ENCODE results near the gene GRK5. TPM values are rescaled to one million over a fixed set of nuclear protein-coding genes. Genes with fewer than 3 reads are reported as not detected.

The GRK5 gene
- total and polyA plus RNA-seq, 9 of the 15 experiments (the other 6 are each of a cell fraction or from before 2014, with no cell fraction given), result 0.46 to 0.83 (median 0.67) TPM; not detected in 2

DNA sequence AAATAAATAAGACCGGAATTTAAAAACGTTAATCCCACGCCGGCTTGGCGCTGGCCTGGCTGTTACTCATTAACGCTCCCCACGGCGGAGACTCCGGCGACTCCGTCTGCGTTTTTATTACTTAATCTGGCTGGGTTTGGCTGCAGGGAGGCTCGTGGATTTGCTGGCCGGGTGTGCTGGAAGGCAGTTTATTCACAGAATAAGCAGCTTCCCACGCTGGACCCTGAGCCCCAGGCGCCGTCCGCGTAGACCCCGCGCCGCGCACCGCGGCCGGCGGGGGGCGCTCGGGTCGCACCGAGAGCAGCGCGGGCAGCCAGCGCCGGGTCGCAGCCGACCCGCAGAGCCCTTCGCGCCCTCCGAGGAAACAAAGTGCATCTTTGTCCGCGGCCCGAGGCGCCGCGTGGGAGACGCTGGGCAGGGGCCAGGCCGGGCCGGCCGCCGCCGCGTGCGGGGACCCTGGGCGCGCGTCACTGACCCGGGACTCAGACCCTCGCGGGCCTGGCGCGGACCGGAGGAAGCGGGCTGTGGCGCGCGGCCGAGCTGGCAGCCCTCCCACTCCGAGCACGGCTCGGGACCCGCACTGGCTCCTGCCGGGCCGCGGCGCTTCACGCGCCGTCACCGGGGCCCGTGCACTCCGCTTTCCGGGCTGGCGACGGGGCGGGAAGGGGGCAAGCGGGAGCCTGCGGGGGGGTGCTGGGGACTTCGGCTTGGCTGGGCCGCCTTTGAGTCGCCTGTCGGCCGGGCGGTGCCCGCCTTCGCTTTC lies 587 bp upstream of the GRK5 start (continued):
- TF ChIP-seq ESRRA (IDR thresholded peaks at IDR 0.05; ENCODE audit: borderline replicate concordance, low read depth), result peak; percentile 18; the same call in 1 of the 2 replicates
- no peak for TF ChIP-seq MGA (IDR thresholded peaks at IDR 0.05)
- TF ChIP-seq ETV5 (CRISPR knock-in tag; IDR thresholded peaks at IDR 0.05; ENCODE audit: low read depth), result no peak
- 0 out of 2 replicates have a peak, but pooled peaks have one; percentile 17 for TF ChIP-seq NFIC (IDR thresholded peaks at IDR 0.05)
- TF ChIP-seq, protein P1, sequence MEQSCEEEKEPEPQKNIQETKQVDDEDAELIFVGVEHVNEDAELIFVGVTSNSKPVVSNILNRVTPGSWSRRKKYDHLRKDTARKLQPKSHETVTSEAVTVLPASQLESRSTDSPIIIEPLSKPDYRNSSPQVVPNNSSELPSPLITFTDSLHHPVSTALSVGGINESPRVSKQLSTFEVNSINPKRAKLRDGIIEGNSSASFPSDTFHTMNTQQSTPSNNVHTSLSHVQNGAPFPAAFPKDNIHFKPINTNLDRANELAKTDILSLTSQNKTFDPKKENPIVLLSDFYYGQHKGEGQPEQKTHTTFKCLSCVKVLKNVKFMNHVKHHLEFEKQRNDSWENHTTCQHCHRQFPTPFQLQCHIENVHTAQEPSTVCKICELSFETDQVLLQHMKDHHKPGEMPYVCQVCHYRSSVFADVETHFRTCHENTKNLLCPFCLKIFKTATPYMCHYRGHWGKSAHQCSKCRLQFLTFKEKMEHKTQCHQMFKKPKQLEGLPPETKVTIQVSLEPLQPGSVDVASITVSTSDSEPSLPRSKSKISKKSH (CRISPR knock-in tag; IDR thresholded peaks at IDR 0.05), result no peak
- no peak for TF ChIP-seq SRF (CRISPR knock-in tag; IDR thresholded peaks at IDR 0.05)
- TF ChIP-seq SMAD4 (CRISPR knock-in tag; conservative IDR thresholded peaks at IDR 0.05), result no peak
- peak; percentile 72; the same call in 1 of the 2 replicates for TF ChIP-seq CTBP1 (IDR thresholded peaks at IDR 0.05; ENCODE audit: borderline replicate concordance)
- no peak for TF ChIP-seq ZNF354B (CRISPR knock-in tag; IDR thresholded peaks at IDR 0.05)
- peak; percentile 55 for TF ChIP-seq RBBP5 (IDR thresholded peaks at IDR 0.05; ENCODE audit: borderline replicate concordance, insufficient read depth, low read length, poor library complexity, severe bottlenecking)
- peak; percentile 98 for TF ChIP-seq ZSCAN29 (IDR thresholded peaks at IDR 0.05)
- no peak for TF ChIP-seq ZNF217 (CRISPR knock-in tag; IDR thresholded peaks at IDR 0.05)
- TF ChIP-seq SMC3 (conservative IDR thresholded peaks at IDR 0.05; ENCODE audit: insufficient read depth, low read depth, low read length), result peak; percentile 68

All from K562 (cell line).